ENCODE results near the gene LAMA2.

LAMA2 gene

GRCh38 chr6:129130959-129131681, 248.2 kb downstream of the LAMA2 start:
- no peak for DNase-seq (ENCODE audit: low spot score)
- no peak for TF ChIP-seq CTCF (IDR thresholded peaks at IDR 0.05; ENCODE audit: extremely low read depth, missing control alignments)

- no peak for TF ChIP-seq CTCF (IDR thresholded peaks at IDR 0.05; ENCODE audit: extremely low read depth, missing control alignments)
- no peak for DNase-seq (ENCODE audit: low spot score)
These were observed 250.8 kb downstream of the LAMA2 start for GRCh38 chr6:129133770-129134192.

GRCh38 chr6:129134535-129134934, 251.6 kb downstream of the LAMA2 start:
- no peak for DNase-seq (ENCODE audit: low spot score)
- TF ChIP-seq CTCF (IDR thresholded peaks at IDR 0.05; ENCODE audit: extremely low read depth, missing control alignments), result no peak

GRCh38 chr6:129135451-129135850, 252.5 kb downstream of the LAMA2 start:
- TF ChIP-seq CTCF (IDR thresholded peaks at IDR 0.05; ENCODE audit: extremely low read depth, missing control alignments), result no peak
- DNase-seq (ENCODE audit: low spot score), result no peak

- DNase-seq (ENCODE audit: low spot score), result no peak
- no peak for TF ChIP-seq CTCF (IDR thresholded peaks at IDR 0.05; ENCODE audit: extremely low read depth, missing control alignments)
These were observed 253.8 kb downstream of the LAMA2 start for GRCh38 chr6:129136751-129137150.

- DNase-seq (ENCODE audit: low spot score), result no peak
- no peak for TF ChIP-seq CTCF (IDR thresholded peaks at IDR 0.05; ENCODE audit: extremely low read depth, missing control alignments)
These were observed 255.9 kb downstream of the LAMA2 start for GRCh38 chr6:129138739-129139405.

- no peak for TF ChIP-seq CTCF (IDR thresholded peaks at IDR 0.05; ENCODE audit: extremely low read depth, missing control alignments)
- no peak for DNase-seq (ENCODE audit: low spot score)
These were observed 257.6 kb downstream of the LAMA2 start for GRCh38 chr6:129140526-129140925.
